CD4-positive, alpha-beta T cell treated with Interleukin-2 at 100 ng/mL for 4 hours (primary cell): ENCODE data around the gene GUCA2A.

ENCODE experiments used
- DNase-seq: peaks from one replicate; pipeline ENCODE4 v3.0.0-alpha.2; 2020; ENCODE audit warnings: low spot score

GUCA2A gene

GRCh38 chr1:42176902-42177519, 12.5 kb upstream of the GUCA2A start:
- DNase-seq = peak; percentile 43

GRCh38 chr1:42175314-42176054, 10.9 kb upstream of the GUCA2A start:
- no peak for DNase-seq

- no peak for DNase-seq
Observed at GRCh38 chr1:42173961-42174735, 9.6 kb upstream of the GUCA2A start.

GRCh38 chr1:42173155-42173933, 8.8 kb upstream of the GUCA2A start:
- DNase-seq = peak; percentile 63

- DNase-seq = no peak
Observed at GRCh38 chr1:42172381-42173133, 8.0 kb upstream of the GUCA2A start.

GRCh38 chr1:42171679-42172266, 7.2 kb upstream of the GUCA2A start:
- no peak for DNase-seq

- DNase-seq = no peak
Observed at GRCh38 chr1:42170779-42171621, 6.5 kb upstream of the GUCA2A start.

- no peak for DNase-seq
Observed at GRCh38 chr1:42168763-42169162, 4.2 kb upstream of the GUCA2A start.

- DNase-seq = no peak
Observed at GRCh38 chr1:42168391-42168670, 3.8 kb upstream of the GUCA2A start.

GRCh38 chr1:42167611-42168390, 3.3 kb upstream of the GUCA2A start:
- no peak for DNase-seq

- DNase-seq = no peak
Observed at GRCh38 chr1:42165511-42166210, 1.1 kb upstream of the GUCA2A start.

GRCh38 chr1:42163536-42164503, 725 bp downstream of the GUCA2A start:
- DNase-seq = no peak

GRCh38 chr1:42163114-42163513, 1.4 kb downstream of the GUCA2A start:
- DNase-seq = no peak

- no peak for DNase-seq
Observed at GRCh38 chr1:42162181-42162580, 2.4 kb downstream of the GUCA2A start.

- DNase-seq = no peak
Observed at GRCh38 chr1:42158189-42158588, 6.4 kb downstream of the GUCA2A start.

- DNase-seq = no peak
Observed at GRCh38 chr1:42157667-42158066, 6.9 kb downstream of the GUCA2A start.

- no peak for DNase-seq
Observed at GRCh38 chr1:42155362-42155761, 9.2 kb downstream of the GUCA2A start.

- DNase-seq = no peak
Observed at GRCh38 chr1:42154685-42155084, 9.9 kb downstream of the GUCA2A start.
